SK-N-SH (cell line): Measurements from ENCODE around the gene S1PR2. TPM values are rescaled to one million over a fixed set of nuclear protein-coding genes. Genes with fewer than 3 reads are reported as not detected.

Experiments used
- CTCF ChIA-PET: fragments of 300-600, 350-600 bp; formaldehyde crosslinking; extraction: SDS; loops from one replicate; lab custom pipeline; 2021; lab: Yijun Ruan, JAX
- POLR2A ChIA-PET: fragments of 350-600 bp; sonication (Branson Sonifier 250); formaldehyde crosslinking; extraction: SDS; loops from one replicate; lab custom pipeline; 2020; ENCODE audit warnings: antibody characterized with exemption, inconsistent platforms; lab: Yijun Ruan, JAX
- DNase-seq: peaks from one replicate; pipeline ENCODE4 v3.0.0; 2012
- H2AFZ ChIP-seq: fragments of 200-600 bp; sonication (generic); 2 replicates; pipeline ENCODE4 v1.8.1; 2016; ENCODE audit warnings: antibody characterized with exemption, mild to moderate bottlenecking, low read depth
- H3F3A ChIP-seq: fragments of 200-600 bp; sonication (generic); replicated peaks from 2 replicates; pipeline ENCODE3; 2016; ENCODE audit warnings: antibody characterized with exemption, mild to moderate bottlenecking; ENCODE audit not compliant: insufficient read depth
- H3K27ac ChIP-seq, 2 experiments: fragments of 200-500 bp in 1 of 2; fragments of 200-600 bp in 1 of 2; sonication (Bioruptor generic) in 1 of 2; sonication (generic), shearing (Covaris generic) in 1 of 2; 2 replicates each; pipeline versions ENCODE4 v1.5.1 to v1.6.1; 2014 to 2016; ENCODE audit warnings: low read depth in 2 of 2, inconsistent platforms in 1 of 2, low read length in 1 of 2, mild to moderate bottlenecking in 1 of 2, mixed read lengths in 1 of 2
- H3K27me3 ChIP-seq: fragments of 200-600 bp; sonication (generic), shearing (Covaris generic); 2 replicates; pipeline ENCODE4 v1.6.1; 2016; ENCODE audit warnings: mixed run types; ENCODE audit not compliant: insufficient read depth
- H3K36me3 ChIP-seq, 2 experiments: fragments of 200-500 bp in 1 of 2; fragments of 200-600 bp in 1 of 2; sonication (Bioruptor generic) in 1 of 2; sonication (generic) in 1 of 2; replicated peaks in 1 of 2; 2 replicates each; pipeline versions ENCODE3 to v1.5.1; 2014 to 2016; ENCODE audit warnings: low read length in 1 of 2, mild to moderate bottlenecking in 1 of 2; ENCODE audit not compliant: insufficient read depth in 2 of 2, control insufficient read depth in 1 of 2
- H3K4me1 ChIP-seq, 2 experiments: fragments of 200-500 bp in 1 of 2; fragments of 200-600 bp in 1 of 2; sonication (Bioruptor generic) in 1 of 2; sonication (generic), shearing (Covaris generic) in 1 of 2; 2 replicates each; pipeline versions ENCODE4 v1.5.1 to v1.6.1; 2014 to 2016; ENCODE audit warnings: low read depth in 1 of 2, low read length in 1 of 2, mixed run types in 1 of 2; ENCODE audit not compliant: insufficient read depth in 2 of 2, control insufficient read depth in 1 of 2
- H3K4me2 ChIP-seq: fragments of 200-600 bp; sonication (generic), shearing (Covaris generic); 2 replicates; pipeline ENCODE4 v1.6.1; 2017; ENCODE audit warnings: mixed run types
- H3K4me3 ChIP-seq, 2 experiments: fragments of 200-500 bp in 1 of 2; fragments of 200-600 bp in 1 of 2; sonication (Bioruptor generic) in 1 of 2; sonication (generic), shearing (Covaris generic) in 1 of 2; 2 replicates each; pipeline versions ENCODE4 v1.5.1 to v1.8.1; 2014 to 2016; ENCODE audit warnings: low read depth in 2 of 2, inconsistent platforms in 1 of 2, low read length in 1 of 2, mild to moderate bottlenecking in 1 of 2, mixed read lengths in 1 of 2, moderate library complexity in 1 of 2
- H3K79me2 ChIP-seq: fragments of 200-600 bp; sonication (generic); 2 replicates; pipeline ENCODE4 v1.8.1; 2017; ENCODE audit warnings: mild to moderate bottlenecking; ENCODE audit not compliant: insufficient read depth
- H3K9ac ChIP-seq: fragments of 200-600 bp; sonication (generic); 2 replicates; pipeline ENCODE4 v1.6.1; 2017; ENCODE audit warnings: mixed run types
- H3K9me2 ChIP-seq: fragments of 200-600 bp; sonication (generic); 2 replicates; pipeline ENCODE4 v1.6.1; 2017; ENCODE audit warnings: mixed run types
- H3K9me3 ChIP-seq: fragments of 200-600 bp; sonication (generic); 2 replicates; pipeline ENCODE4 v1.6.1; 2017; ENCODE audit warnings: mixed run types, mild to moderate bottlenecking, moderate library complexity
- H4K20me1 ChIP-seq: fragments of 200-600 bp; sonication (generic); 2 replicates; pipeline ENCODE4 v1.6.1; 2017; ENCODE audit warnings: mild to moderate bottlenecking, mixed run types; ENCODE audit not compliant: insufficient read depth
- GABPA ChIP-seq: IDR thresholded peaks from 2 replicates; pipeline ENCODE4 v1.4.0; 2012; ENCODE audit warnings: low read depth, mild to moderate bottlenecking
- IRF3 ChIP-seq: fragments of 150-350 bp; IDR thresholded peaks from 2 replicates; pipeline ENCODE4 v1.6.1; 2016; ENCODE audit warnings: mild to moderate bottlenecking, low read depth, low read length
- MAX ChIP-seq: IDR thresholded peaks from 2 replicates; pipeline ENCODE4 v1.4.0; 2012; ENCODE audit warnings: low read depth
- NFIC ChIP-seq: IDR thresholded peaks from 2 replicates; pipeline ENCODE4 v1.4.0; 2012; ENCODE audit warnings: borderline replicate concordance
- POLR2AphosphoS5 ChIP-seq: IDR thresholded peaks from 2 replicates; pipeline ENCODE4 v1.6.1; 2012; ENCODE audit warnings: low read depth, low read length
- RXRA ChIP-seq: IDR thresholded peaks from 2 replicates; pipeline ENCODE4 v1.4.0; 2012; ENCODE audit warnings: low read depth, mild to moderate bottlenecking, borderline replicate concordance
- USF1 ChIP-seq: IDR thresholded peaks from 2 replicates; pipeline ENCODE4 v1.4.0; 2012; ENCODE audit warnings: low read depth, borderline replicate concordance
- WGBS: methylation state at CpG from one replicate; pipeline ENCODE4 v1.1.6; 2017; ENCODE audit warnings: low lambda C conversion rate; 5-methylcytosine and 5-hydroxymethylcytosine counted together
- polyA plus RNA-seq, 3 experiments: library from polyadenylated mRNA; depleted of rRNA; stranded (reverse); fragments of >200 nt; gene quantifications; 2 replicates each; pipeline ENCODE4 v1.2.3, GENCODE V29; 2012

The S1PR2 gene
- polyA plus RNA-seq, 1 of the 3 experiments (the other 2 are of a cell fraction) = 3.6 TPM

GRCh38 chr19:10271543-10272086, 40.5 kb upstream of the S1PR2 start:
- no peak overlapping the region for H3K27ac ChIP-seq
- peak overlapping the region in 1 of 2 experiments; percentile 27; a peak in 1 of 4 replicates for H3K4me3 ChIP-seq
- H2AFZ ChIP-seq = no peak overlapping the region

GRCh38 chr19:10270616-10271394, 39.7 kb upstream of the S1PR2 start, which contains the start of gene ICAM1:
ICAM1 (plus strand) TSS chr19:10271120; CDS start chr19:10271160, 40 bp downstream.
- no peaks in the 10 kb centered on the region for H3K79me2 ChIP-seq
- no peak for TF ChIP-seq POLR2AphosphoS5
- TF ChIP-seq RXRA = peak; percentile 19; the same call in 1 of the 2 replicates
- peak; percentile 85; the same call in 1 of the 2 replicates for TF ChIP-seq MAX
- TF ChIP-seq GABPA = peak; percentile 60
- peak; percentile 23; the same call in 1 of the 2 replicates for TF ChIP-seq USF1
- TF ChIP-seq, all 33 proteins: peak for 4
- Histone ChIP-seq H3K9ac (no peak within 1 kb of the TSS), H3F3A (peaks cover 2% of the 10 kb centered on the region), H3K9me3 (no peaks in the 10 kb centered on the region), H3K27ac (no peak within 1 kb of the TSS), H3K9me2 (no peaks in the 10 kb centered on the region), H3K4me2 (peak within 1 kb of the TSS; percentile 59), H4K20me1 (no peaks in the 10 kb centered on the region), H3K27me3 (no peaks in the 10 kb centered on the region), H3K4me3 (peak within 1 kb of the TSS; percentile 26 to 27), H3K36me3 (no peaks in the 10 kb centered on the region), H3K4me1 (peaks cover 0 to 4% of the 10 kb centered on the region in 2 experiments; a peak in 2 of 4 replicates), H2AFZ (peak within 1 kb of the TSS; percentile 73; the same call in 1 of the 2 replicates)
- 8% methylated on average over 33 of the region's 51 CpGs for WGBS
- POLR2A ChIA-PET = interaction anchor here (1.0 to 1.4 kb wide), 2 partner anchors 44 to 46 kb away, joined by 3 to 5 read pairs; no protein-coding TSS in a partner anchor
- CTCF ChIA-PET = interaction anchor here (0.6 to 17.2 kb wide), 24 partner anchors 8 to 338 kb away, joined by 3 to 596 read pairs (median 7); partner anchors contain the start of genes CDC37, FDX2, ICAM4 and ICAM5
- DNase-seq = peak; percentile 52

More at GRCh38 chr19:10271543-10272086, 40.5 kb upstream of the S1PR2 start:
- no peaks in the 10 kb centered on the region for H3K9me2 ChIP-seq
- no peak overlapping the region for H3K9ac ChIP-seq
- H4K20me1 ChIP-seq = no peaks in the 10 kb centered on the region
- peak; percentile 34 for DNase-seq
- H3K36me3 ChIP-seq = no peaks in the 10 kb centered on the region
- H3K27me3 ChIP-seq = no peaks in the 10 kb centered on the region
- H3K4me2 ChIP-seq = no peak overlapping the region
- peaks cover 2% of the 10 kb centered on the region for H3F3A ChIP-seq
- POLR2A ChIA-PET = interaction anchor here (1.0 to 1.4 kb wide), 2 partner anchors 43 to 45 kb away, joined by 3 to 5 read pairs; no protein-coding TSS in a partner anchor
- no peaks in the 10 kb centered on the region for H3K79me2 ChIP-seq
- peaks cover 0 to 4% of the 10 kb centered on the region in 2 experiments; a peak in 2 of 4 replicates for H3K4me1 ChIP-seq
- no peaks in the 10 kb centered on the region for H3K9me3 ChIP-seq
- WGBS = 60% methylated on average over 2 of the region's 12 CpGs
- TF ChIP-seq NFIC (peak; percentile 75), IRF3 (no peak)
- TF ChIP-seq, all 33 proteins: peak for 1
- CTCF ChIA-PET = interaction anchor here (0.5 to 17.2 kb wide), 16 partner anchors 9 to 339 kb away, joined by 3 to 596 read pairs (median 13); partner anchors contain the start of genes CDC37, ICAM4, ICAM5 and RAVER1
